GM21526 (cell line): ENCODE data around the gene ITIH4.

Source experiments
- ATAC-seq: cut with Tn5 transposase; IDR thresholded peaks from one replicate; pipeline ENCODE4 v1.9.1; 2021; ENCODE audit warnings: moderate library complexity; ENCODE audit not compliant: unreplicated experiment, low FRiP score

ITIH4 gene

GRCh38 chr3:52773361-52774065 is 57.0 kb downstream of the ITIH4 start:
- ATAC-seq = no peak

DNA sequence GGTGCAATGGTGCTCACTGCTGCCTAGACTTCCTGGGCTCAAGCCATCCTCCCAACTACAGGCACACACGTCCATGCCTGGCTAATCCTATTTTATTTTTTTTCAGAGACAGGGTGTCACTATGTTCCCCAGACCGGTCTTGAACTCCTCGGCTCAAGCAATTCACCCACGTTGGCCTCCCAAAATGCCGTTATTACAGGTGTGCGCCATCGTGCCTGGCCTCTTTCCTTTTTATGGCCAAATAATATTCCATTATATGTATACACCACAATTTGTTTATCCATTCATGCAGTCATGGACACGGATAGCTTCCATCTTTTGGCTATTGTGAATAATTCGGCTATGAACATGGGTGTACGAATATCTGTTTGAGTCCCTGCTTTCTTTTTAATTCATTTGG is 58.8 kb downstream of the ITIH4 start:
- no peak for ATAC-seq

- no peak for ATAC-seq
Measured at GRCh38 chr3:52771334-52771681, 59.2 kb downstream of the ITIH4 start.

GRCh38 chr3:52770496-52771333 is 59.8 kb downstream of the ITIH4 start, which contains the start of gene NEK4:
Gene NEK4, minus strand, starts transcription at chr3:52770940. Its CDS starts 194 bp downstream, at chr3:52770746.
- ATAC-seq = peak; percentile 86

GRCh38 chr3:52769786-52770455 is 60.6 kb downstream of the ITIH4 start:
- no peak for ATAC-seq

GRCh38 chr3:52763466-52763865 is 67.0 kb downstream of the ITIH4 start:
- ATAC-seq = no peak
